HepG2 (cell line): ENCODE data around the gene PID1.

ENCODE experiments used
- BCLAF1 ChIP-seq: fragments of 450-650 bp; IDR thresholded peaks from 2 replicates; pipeline ENCODE4 v1.6.1; 2017; ENCODE audit warnings: mild to moderate bottlenecking
- CTCF ChIP-seq: sonication (generic); formaldehyde crosslinking; IDR thresholded peaks from 2 replicates; pipeline ENCODE4 v1.5.0; 2020; ENCODE audit warnings: mild to moderate bottlenecking, missing genetic modification reagents, moderate library complexity
- KIAA2018 ChIP-seq: sonication (generic); formaldehyde crosslinking; IDR thresholded peaks from 2 replicates; pipeline ENCODE4 v1.5.0; 2020; ENCODE audit warnings: mild to moderate bottlenecking, missing genetic modification reagents, borderline replicate concordance
- MAFG ChIP-seq: sonication (generic); formaldehyde crosslinking; IDR thresholded peaks from 2 replicates; pipeline ENCODE4 v1.5.1; 2020; ENCODE audit warnings: mild to moderate bottlenecking, missing genetic modification reagents
- MAFK ChIP-seq, 2 experiments: IDR thresholded peaks in 1 of 2; conservative IDR thresholded peaks in 1 of 2; 2 replicates each; pipeline ENCODE4 v1.6.1; 2011; ENCODE audit warnings: improper control_type of control experiment in 2 of 2, low read length in 2 of 2
- RXRA ChIP-seq: sonication (generic); formaldehyde crosslinking; IDR thresholded peaks from 2 replicates; pipeline ENCODE4 v1.5.1; 2020; ENCODE audit warnings: missing genetic modification reagents
- XRCC5 ChIP-seq: fragments of 200-400 bp; formaldehyde crosslinking; optimal IDR thresholded peaks from 2 replicates; pipeline ENCODE3; 2017; ENCODE audit warnings: mild to moderate bottlenecking, low read length
- ZBTB1 ChIP-seq: sonication (generic); formaldehyde crosslinking; IDR thresholded peaks from 2 replicates; pipeline ENCODE4 v1.4.0; 2020; ENCODE audit warnings: missing genetic modification reagents, borderline replicate concordance
- ZBTB38 ChIP-seq: sonication (generic); formaldehyde crosslinking; IDR thresholded peaks from 2 replicates; pipeline ENCODE4 v1.5.1; 2020; ENCODE audit warnings: mild to moderate bottlenecking, missing genetic modification reagents
- ZMYM2 ChIP-seq: sonication (generic); formaldehyde crosslinking; IDR thresholded peaks from 2 replicates; pipeline ENCODE4 v1.8.0; 2022; ENCODE audit warnings: mild to moderate bottlenecking, missing genetic modification reagents
- ZNF530 ChIP-seq: sonication (generic); formaldehyde crosslinking; IDR thresholded peaks from 2 replicates; pipeline ENCODE4 v1.5.0; 2020; ENCODE audit warnings: low read depth, mild to moderate bottlenecking, missing genetic modification reagents
- ZNF766 ChIP-seq: sonication (generic); formaldehyde crosslinking; IDR thresholded peaks from 2 replicates; pipeline ENCODE4 v1.5.0; 2020; ENCODE audit warnings: missing genetic modification reagents, borderline replicate concordance

GRCh38 chr2:228983700-228984099 lies 287.4 kb downstream of the PID1 start:
- TF ChIP-seq ZBTB1: no peak
- TF ChIP-seq ZNF530 (CRISPR knock-in tag): no peak
- TF ChIP-seq KIAA2018: no peak
- no peak for TF ChIP-seq CTCF (CRISPR knock-in tag)
- no peak for TF ChIP-seq RXRA
- no peak for TF ChIP-seq ZBTB38 (CRISPR knock-in tag)
- no peak for TF ChIP-seq ZNF766 (CRISPR knock-in tag)
- TF ChIP-seq XRCC5: no peak
- TF ChIP-seq BCLAF1: no peak
- no peak for TF ChIP-seq ZMYM2
- TF ChIP-seq MAFG (CRISPR knock-in tag): no peak
- no peak for TF ChIP-seq MAFK (conservative IDR thresholded peaks at IDR 0.05 in 1 of 2, IDR thresholded peaks at IDR 0.05 in 1 of 2; ENCODE audit: low read length in 2 of 2)
